Fibroblast of villous mesenchyme (primary cell): ENCODE measurements around the gene FAM169A. TPM values are rescaled to one million over a fixed set of nuclear protein-coding genes. Genes with fewer than 3 reads are reported as not detected.
"Not testable (repeated sequence)": the region's sequence is repeated elsewhere in the genome, so short reads cannot be mapped to it uniquely, and the experiment has no call there.

Source experiments
- DNase-seq: peaks from one replicate; pipeline ENCODE4 v3.0.0-alpha.2; 2010; ENCODE audit warnings: low read depth
- H3K4me3 ChIP-seq: 2 replicates; pipeline ENCODE4 v1.5.1; 2011; ENCODE audit warnings: low read depth, mild to moderate bottlenecking, low read length
- CTCF ChIP-seq: IDR thresholded peaks from 2 replicates; pipeline ENCODE4 v1.5.1; 2012; ENCODE audit warnings: low read depth, mild to moderate bottlenecking, low read length; ENCODE audit not compliant: insufficient read depth
- total RNA-seq: library from RNA; depleted of rRNA; stranded (reverse); fragments of >200 nt; gene quantifications from 2 replicates; pipeline ENCODE4 v1.2.3, GENCODE V29; 2012

FAM169A gene
- total RNA-seq, 1 donor, result 3.9 TPM

DNA sequence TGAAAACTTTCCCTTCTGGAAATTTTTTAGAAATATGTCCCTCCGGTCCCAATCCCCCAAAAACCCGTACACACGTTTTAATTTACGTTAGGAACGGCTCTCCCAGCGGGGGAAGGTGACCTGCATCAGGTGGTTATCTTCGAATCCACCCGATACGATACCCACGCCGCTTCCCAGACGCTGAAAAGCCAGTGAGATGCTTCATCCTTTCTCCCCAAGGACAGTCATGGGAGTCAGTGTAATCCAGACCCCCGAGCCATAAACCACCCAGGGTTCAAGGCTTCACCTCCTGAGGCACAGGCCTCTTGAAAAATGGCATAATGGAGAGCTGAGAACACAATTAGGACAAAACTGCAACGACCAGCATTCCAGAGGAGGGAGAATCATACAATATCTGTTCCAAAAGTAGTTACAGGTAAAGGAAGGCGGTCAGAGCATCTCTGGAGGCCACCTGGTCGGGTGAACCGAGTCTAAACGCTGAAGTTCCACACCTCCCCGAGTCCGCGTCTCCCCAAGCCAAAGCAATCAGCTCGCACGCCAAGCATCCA, 857 bp downstream of the FAM169A start:
- TF ChIP-seq CTCF, result no peak
- peak overlapping the region; percentile 50 for H3K4me3 ChIP-seq
- no peak for DNase-seq

DNA sequence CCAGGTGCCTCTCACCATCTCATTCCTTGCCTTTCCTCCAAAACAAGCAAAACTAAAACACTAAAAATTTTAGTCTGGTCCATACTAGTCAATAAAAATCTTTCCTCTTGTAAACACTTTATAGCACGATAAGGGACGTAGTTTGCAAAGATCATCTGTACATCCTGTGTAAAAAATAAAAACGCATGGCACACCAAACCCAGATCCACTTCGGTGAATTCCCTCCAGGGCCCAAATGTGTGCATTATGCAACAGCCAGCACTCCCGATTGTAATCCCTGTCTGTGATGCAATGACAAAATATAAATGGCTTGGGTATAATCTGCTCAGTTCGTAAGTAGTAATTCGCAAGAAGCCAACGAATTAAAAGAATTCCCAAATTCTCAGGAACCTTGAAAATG, 1.4 kb downstream of the FAM169A start:
- TF ChIP-seq CTCF, result no peak
- no peak for DNase-seq
- no peak overlapping the region for H3K4me3 ChIP-seq

GRCh38 chr5:74863726-74864125, 2.5 kb downstream of the FAM169A start:
- DNase-seq, result no peak
- TF ChIP-seq CTCF, result no peak
- no peak overlapping the region for H3K4me3 ChIP-seq

GRCh38 chr5:74862221-74862620, 4.0 kb downstream of the FAM169A start:
- DNase-seq, result no peak
- no peak overlapping the region for H3K4me3 ChIP-seq
- no peak for TF ChIP-seq CTCF

GRCh38 chr5:74856975-74857374, 9.2 kb downstream of the FAM169A start:
- H3K4me3 ChIP-seq, DNase-seq: not testable (repeated sequence)

- no peak for TF ChIP-seq CTCF
- no peak for DNase-seq
- no peak overlapping the region for H3K4me3 ChIP-seq
Measured at GRCh38 chr5:74853256-74853655, 12.9 kb downstream of the FAM169A start.

- peak; percentile 42 for DNase-seq
- no peak for TF ChIP-seq CTCF
- no peak overlapping the region for H3K4me3 ChIP-seq
Measured at GRCh38 chr5:74851684-74852353, 14.4 kb downstream of the FAM169A start.
